ENCODE results near the gene NXF1. TPM values are rescaled to one million over a fixed set of nuclear protein-coding genes. Genes with fewer than 3 reads are reported as not detected.

The NXF1 gene
- total and polyA plus RNA-seq, 2 of the 8 experiments (the other 6 are each of a cell fraction or from before 2014, with no cell fraction given) = 48.1 to 49.8 TPM

GRCh38 chr11:62786318-62787004 is 18.8 kb downstream of the NXF1 start (continued):
- TF ChIP-seq CHD7 (IDR thresholded peaks at IDR 0.05; ENCODE audit: insufficient replicate concordance, low read length) = no peak
- no peak for TF ChIP-seq HDAC6 (IDR thresholded peaks at IDR 0.05; ENCODE audit: low read depth, low read length)
- no peak for TF ChIP-seq ATF2 (IDR thresholded peaks at IDR 0.05; ENCODE audit: low read length)
- no peak for TF ChIP-seq TEAD4 (IDR thresholded peaks at IDR 0.05; ENCODE audit: low read depth, low read length)
- TF ChIP-seq SAP30 (IDR thresholded peaks at IDR 0.05; ENCODE audit: insufficient read depth, insufficient replicate concordance, low read length) = no peak
- TF ChIP-seq POLR2A (IDR thresholded peaks at IDR 0.05; ENCODE audit: control extremely low read depth in 1 of 2, low read depth in 2 of 2, low read length in 2 of 2) = no peak
- TF ChIP-seq JUN (IDR thresholded peaks at IDR 0.05; ENCODE audit: low read depth, low read length) = no peak
- TF ChIP-seq EP300 (IDR thresholded peaks at IDR 0.05; ENCODE audit: borderline replicate concordance in 1 of 2, low read depth in 2 of 2, low read length in 2 of 2) = 0 out of 3 replicates have a peak, but pooled peaks of 1 of the 2 experiments have one; percentile 6

All from H1 (cell line).